GM21576 (cell line): ENCODE data around the gene DMGDH.

Experiments used
- ATAC-seq: cut with Tn5 transposase; IDR thresholded peaks from one replicate; pipeline ENCODE4 v1.9.1; 2021; ENCODE audit warnings: mild to moderate bottlenecking, moderate library complexity; ENCODE audit not compliant: unreplicated experiment

The DMGDH gene

GRCh38 chr5:79069488-79070349, at the start of gene DMGDH, which contains the start of gene BHMT2:
DMGDH (minus strand) TSS chr5:79069674; CDS start chr5:79069620, 54 bp downstream.
BHMT2 (plus strand) TSS chr5:79069767; CDS start chr5:79069783, 16 bp downstream.
- ATAC-seq = no peak

- no peak for ATAC-seq
Measured at GRCh38 chr5:79112703-79113058, 43.2 kb upstream of the DMGDH start.

GRCh38 chr5:79111960-79112702, 42.7 kb upstream of the DMGDH start:
- no peak for ATAC-seq

- ATAC-seq = no peak
Measured at GRCh38 chr5:79111387-79111959, 42.0 kb upstream of the DMGDH start, which contains the start of gene BHMT. BHMT (plus strand) TSS chr5:79111809; CDS start chr5:79111886, 77 bp downstream.

- ATAC-seq = no peak
Measured at GRCh38 chr5:79109527-79110492, 40.3 kb upstream of the DMGDH start.

GRCh38 chr5:79108792-79109191, 39.3 kb upstream of the DMGDH start:
- no peak for ATAC-seq

GRCh38 chr5:79108086-79108485, 38.6 kb upstream of the DMGDH start:
- no peak for ATAC-seq

- ATAC-seq = no peak
Measured at GRCh38 chr5:79107020-79107796, 37.7 kb upstream of the DMGDH start.

GRCh38 chr5:79105868-79106267, 36.4 kb upstream of the DMGDH start:
- no peak for ATAC-seq

- no peak for ATAC-seq
Measured at GRCh38 chr5:79093762-79094161, 24.3 kb upstream of the DMGDH start.

GRCh38 chr5:79091064-79091463, 21.6 kb upstream of the DMGDH start:
- no peak for ATAC-seq

- ATAC-seq = no peak
Measured at GRCh38 chr5:79088507-79088906, 19.0 kb upstream of the DMGDH start.

GRCh38 chr5:79086116-79086515, 16.6 kb upstream of the DMGDH start:
- ATAC-seq = no peak

GRCh38 chr5:79081779-79082178, 12.3 kb upstream of the DMGDH start:
- no peak for ATAC-seq

GRCh38 chr5:79080804-79081203, 11.3 kb upstream of the DMGDH start:
- no peak for ATAC-seq

- no peak for ATAC-seq
Measured at GRCh38 chr5:79077680-79078365, 8.3 kb upstream of the DMGDH start.

- ATAC-seq = no peak
Measured at GRCh38 chr5:79076819-79077218, 7.3 kb upstream of the DMGDH start.

- ATAC-seq = no peak
Measured at GRCh38 chr5:79075646-79076426, 6.4 kb upstream of the DMGDH start.
